Keratinocyte (primary cell): ENCODE data around the gene CIB4.

Experiments used
- EZH2 ChIP-seq: IDR thresholded peaks from one replicate; pipeline ENCODE4 v1.6.1; 2012; ENCODE audit warnings: inconsistent platforms, mild to moderate bottlenecking, low read length, moderate library complexity
- TF ChIP-seq, protein P1 (sequence below), 3 experiments: IDR thresholded peaks in 1 of 3; conservative IDR thresholded peaks in 1 of 3; optimal IDR thresholded peaks in 1 of 3; 2 replicates in 2 of 3; 3 replicates in 1 of 3; pipeline versions ENCODE3 to v1.5.1; 2011; ENCODE audit warnings: low read length in 3 of 3, mild to moderate bottlenecking in 3 of 3, moderate library complexity in 2 of 3, control low read depth in 1 of 3, inconsistent platforms in 1 of 3; ENCODE audit not compliant: insufficient read depth in 2 of 3; ENCODE audit errors: extremely low read depth in 1 of 3

DNA sequence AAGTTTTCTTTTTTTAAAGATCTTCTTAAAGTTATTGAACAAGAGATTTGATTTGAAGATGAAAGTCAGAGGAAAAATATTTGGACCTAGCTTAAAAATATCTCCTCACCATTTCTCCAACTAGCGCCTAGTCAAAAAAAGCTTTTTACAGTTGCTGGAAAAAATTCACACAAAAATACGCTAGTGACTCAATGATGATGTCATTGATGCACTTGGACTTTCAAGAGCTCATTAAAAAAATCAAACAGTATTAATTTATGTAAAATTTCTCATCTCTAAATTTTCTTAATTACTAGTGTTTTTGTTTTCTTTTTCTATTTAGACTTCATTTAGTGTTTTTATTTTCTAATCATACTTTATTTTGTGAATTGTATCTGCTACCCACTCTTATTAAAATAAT is 41.8 kb downstream of the CIB4 start:
- TF ChIP-seq, protein P1, sequence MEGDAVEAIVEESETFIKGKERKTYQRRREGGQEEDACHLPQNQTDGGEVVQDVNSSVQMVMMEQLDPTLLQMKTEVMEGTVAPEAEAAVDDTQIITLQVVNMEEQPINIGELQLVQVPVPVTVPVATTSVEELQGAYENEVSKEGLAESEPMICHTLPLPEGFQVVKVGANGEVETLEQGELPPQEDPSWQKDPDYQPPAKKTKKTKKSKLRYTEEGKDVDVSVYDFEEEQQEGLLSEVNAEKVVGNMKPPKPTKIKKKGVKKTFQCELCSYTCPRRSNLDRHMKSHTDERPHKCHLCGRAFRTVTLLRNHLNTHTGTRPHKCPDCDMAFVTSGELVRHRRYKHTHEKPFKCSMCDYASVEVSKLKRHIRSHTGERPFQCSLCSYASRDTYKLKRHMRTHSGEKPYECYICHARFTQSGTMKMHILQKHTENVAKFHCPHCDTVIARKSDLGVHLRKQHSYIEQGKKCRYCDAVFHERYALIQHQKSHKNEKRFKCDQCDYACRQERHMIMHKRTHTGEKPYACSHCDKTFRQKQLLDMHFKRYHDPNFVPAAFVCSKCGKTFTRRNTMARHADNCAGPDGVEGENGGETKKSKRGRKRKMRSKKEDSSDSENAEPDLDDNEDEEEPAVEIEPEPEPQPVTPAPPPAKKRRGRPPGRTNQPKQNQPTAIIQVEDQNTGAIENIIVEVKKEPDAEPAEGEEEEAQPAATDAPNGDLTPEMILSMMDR (optimal IDR thresholded peaks at IDR 0.05 in 1 of 3, IDR thresholded peaks at IDR 0.05 in 1 of 3, conservative IDR thresholded peaks at IDR 0.05 in 1 of 3; ENCODE audit: extremely low read depth in 1 of 3, insufficient read depth in 2 of 3, low read length in 3 of 3) = no peak
- TF ChIP-seq EZH2 = no peak
